ENCODE data around the gene COPS9. TPM values are rescaled to one million over a fixed set of nuclear protein-coding genes. Genes with fewer than 3 reads are reported as not detected.

COPS9 gene
- total and polyA plus RNA-seq, 2 experiments from 2014 or later, result 91.7 to 629 TPM

- Histone ChIP-seq H3K4me2 (no peak overlapping the region), H3K27me3 (ENCODE audit: insufficient read depth) (no peaks in the 10 kb centered on the region), H3K79me2 (replicated peaks; ENCODE audit: insufficient read depth) (no peaks in the 10 kb centered on the region), H3F3A (replicated peaks; ENCODE audit: low read depth) (no peaks in the 10 kb centered on the region), H4K20me1 (replicated peaks; ENCODE audit: insufficient read depth) (no peaks in the 10 kb centered on the region), H2AFZ (no peak overlapping the region), H3K36me3 (ENCODE audit: insufficient read depth) (no peaks in the 10 kb centered on the region), H3K9me2 (ENCODE audit: insufficient read depth) (peaks cover 5% of the 10 kb centered on the region; the same call in 1 of the 2 replicates), H3K4me3 (no peak overlapping the region), H3K27ac (ENCODE audit: low read depth) (no peak overlapping the region), H3K4me1 (ENCODE audit: insufficient read depth) (peaks cover 7% of the 10 kb centered on the region; the same call in 1 of the 2 replicates)
- ATAC-seq (no peak), DNase-seq (ENCODE audit: low spot score) (no peak)
- no peak for TF ChIP-seq EZH2 (IDR thresholded peaks at IDR 0.05; ENCODE audit: low read depth, unreplicated experiment)
- Mint-ChIP-seq H3K4me3 (no peak overlapping the region), H3K9me3 (peaks cover 3% of the 10 kb centered on the region), H3K36me3 (ENCODE audit: low read depth) (no peaks in the 10 kb centered on the region; the same call in 2 of the 3 replicates), H3K27me3 (ENCODE audit: insufficient read depth, low read depth, poor library complexity) (peaks cover 8% of the 10 kb centered on the region), H3K27ac (no peak overlapping the region), H3K4me1 (peaks cover 16% of the 10 kb centered on the region)
Measured at GRCh38 chr2:240111253-240111652, 24.9 kb downstream of the COPS9 start.

GRCh38 chr2:240109386-240109785, 26.7 kb downstream of the COPS9 start:
- H3K36me3 Mint-ChIP-seq (ENCODE audit: low read depth), result no peaks in the 10 kb centered on the region; the same call in 2 of the 3 replicates
- Histone ChIP-seq H3F3A (replicated peaks; ENCODE audit: low read depth) (no peaks in the 10 kb centered on the region), H3K4me2 (no peak overlapping the region), H3K4me3 (no peak overlapping the region), H3K27me3 (ENCODE audit: insufficient read depth) (no peaks in the 10 kb centered on the region), H3K79me2 (replicated peaks; ENCODE audit: insufficient read depth) (no peaks in the 10 kb centered on the region), H3K9me2 (ENCODE audit: insufficient read depth) (peaks cover 5% of the 10 kb centered on the region; the same call in 1 of the 2 replicates), H2AFZ (no peak overlapping the region), H3K36me3 (ENCODE audit: insufficient read depth) (no peaks in the 10 kb centered on the region), H4K20me1 (replicated peaks; ENCODE audit: insufficient read depth) (no peaks in the 10 kb centered on the region), H3K4me1 (ENCODE audit: insufficient read depth) (peaks cover 7% of the 10 kb centered on the region; the same call in 1 of the 2 replicates), H3K27ac (ENCODE audit: low read depth) (no peak overlapping the region)
- DNase-seq (ENCODE audit: low spot score) (no peak), ATAC-seq (no peak)
- H3K4me3 Mint-ChIP-seq, result no peak overlapping the region
- no peak overlapping the region for H3K27ac Mint-ChIP-seq
- H3K27me3 Mint-ChIP-seq (ENCODE audit: insufficient read depth, low read depth, poor library complexity), result peaks cover 8% of the 10 kb centered on the region
- peaks cover 15% of the 10 kb centered on the region for H3K4me1 Mint-ChIP-seq
- peaks cover 3% of the 10 kb centered on the region for H3K9me3 Mint-ChIP-seq
- TF ChIP-seq POLR2AphosphoS5 (IDR thresholded peaks at IDR 0.05; ENCODE audit: low read depth), result no peak
- no peak for TF ChIP-seq ZNF114 (CRISPR knock-in tag; IDR thresholded peaks at IDR 0.05)
- TF ChIP-seq CTCF (conservative IDR thresholded peaks at IDR 0.05; ENCODE audit: low read depth in 2 of 2), result no peak
- no peak for TF ChIP-seq NANOG (IDR thresholded peaks at IDR 0.05; ENCODE audit: borderline replicate concordance)
- TF ChIP-seq ZNF462 (CRISPR knock-in tag; IDR thresholded peaks at IDR 0.05), result no peak
- TF ChIP-seq ETS1 (IDR thresholded peaks at IDR 0.05), result no peak
- no peak for TF ChIP-seq CREB1 (CRISPR knock-in tag; IDR thresholded peaks at IDR 0.05; ENCODE audit: low read depth)
- no peak for TF ChIP-seq ZNF331 (CRISPR knock-in tag; IDR thresholded peaks at IDR 0.05; ENCODE audit: low read depth)
- no peak for TF ChIP-seq STAT1 (IDR thresholded peaks at IDR 0.05; ENCODE audit: unreplicated experiment)
- no peak for TF ChIP-seq EZH2 (IDR thresholded peaks at IDR 0.05; ENCODE audit: low read depth, unreplicated experiment)
- TF ChIP-seq EZH2phosphoT487 (IDR thresholded peaks at IDR 0.05; ENCODE audit: unreplicated experiment), result no peak
- no peak for TF ChIP-seq JUNB (IDR thresholded peaks at IDR 0.05; ENCODE audit: unreplicated experiment)

Data from GM23338 (cell line).